Heart right ventricle (tissue), 16 donors: ENCODE results near the gene FYN. TPM values are rescaled to one million over a fixed set of nuclear protein-coding genes. Genes with fewer than 3 reads are reported as not detected.

Source experiments
- ATAC-seq, 8 donors: fragments of 200-7000 bp; cut with Tn5 transposase; one replicate each; pipeline ENCODE4 v1.9.1; 2020; ENCODE audit warnings: mild to moderate bottlenecking in 8 of 8, moderate library complexity in 8 of 8, moderate number of reproducible peaks in 1 of 8
- DNase-seq, 2 donors: peaks; one replicate each; pipeline ENCODE4 v3.0.0-alpha.2; 2020
- H3K27ac ChIP-seq, 10 donors: fragments of 200-600 bp; sonication (generic) in 2 of 10; one replicate each; pipeline versions ENCODE4 v1.5.0 to v1.8.0; 2020 to 2022; ENCODE audit warnings: mild to moderate bottlenecking in 3 of 10
- H3K27me3 ChIP-seq, 7 donors: fragments of 200-600 bp; one replicate each; pipeline ENCODE4 v1.8.0; 2021 to 2022; ENCODE audit warnings: mild to moderate bottlenecking in 2 of 7
- H3K36me3 ChIP-seq, 9 donors: fragments of 200-600 bp; sonication (generic) in 1 of 9; one replicate each; pipeline versions ENCODE4 v1.5.0 to v1.8.0; 2020 to 2022; ENCODE audit warnings: mild to moderate bottlenecking in 2 of 9
- H3K4me1 ChIP-seq, 9 donors: fragments of 200-600 bp; sonication (generic) in 1 of 9; one replicate each; pipeline versions ENCODE4 v1.5.0 to v1.8.0; 2020 to 2022; ENCODE audit warnings: mild to moderate bottlenecking in 4 of 9
- H3K4me3 ChIP-seq, 10 donors: fragments of 200-600 bp; sonication (generic) in 2 of 10; one replicate each; pipeline versions ENCODE4 v1.5.0 to v1.8.0; 2020 to 2022; ENCODE audit warnings: mild to moderate bottlenecking in 7 of 10, moderate library complexity in 2 of 10
- H3K9me3 ChIP-seq, 11 donors: fragments of 200-600 bp in 10 of 11; sonication (generic) in 2 of 11; one replicate each; pipeline versions ENCODE4 v1.5.0 to v1.8.0; 2013 to 2022; ENCODE audit warnings: mild to moderate bottlenecking in 2 of 11, control low read depth in 1 of 11, moderate library complexity in 1 of 11
- CTCF ChIP-seq, 9 donors: fragments of 200-600 bp; sonication (generic) in 2 of 9; IDR thresholded peaks; one replicate each; pipeline versions ENCODE4 v1.5.0 to v1.8.0; 2021 to 2022; ENCODE audit warnings: antibody characterized with exemption in 9 of 9, mild to moderate bottlenecking in 5 of 9, moderate library complexity in 1 of 9
- WGBS, 2 donors: extraction: QIAGEN DNeasy Blood & Tissue Kit; methylation state at CpG; one replicate each; pipeline ENCODE4 v1.1.7; 2013; ENCODE audit warnings: inconsistent platforms in 1 of 2; 5-methylcytosine and 5-hydroxymethylcytosine counted together
- intact Hi-C, 10 donors: fragments of 100-400 bp; cut with DNase I; formaldehyde crosslinking; loops; one replicate each; pipeline versions ENCODE4 v1.11.1 to v1.14.2; 2022
- polyA plus RNA-seq, 2 donors: library from polyadenylated mRNA; stranded (reverse); fragments of 200-250 nt; gene quantifications; one replicate each; pipeline ENCODE4 v1.2.3, GENCODE V29; 2013
- total RNA-seq, 10 donors: library from RNA; stranded (reverse); fragmentation: NEBNext Ultra II Directional in 3 of 10; extraction: Animal tissue kit (Norgen Biotek cat#: 25700) in 3 of 10; gene quantifications; one replicate each; pipeline versions ENCODE4 v1.2.1 to v1.2.4, GENCODE V29; 2021 to 2023
- donor health status: Arrhythmogenic right ventricular cardiomyopathy.
- donor health status: ischemic (EF 13 %, LVEDD 7.1; RV severe dilation, severe dysfunction).
- donor health status: healthy with polysubstance abuse.
- donor health status: DM: no; HTN: yes; CAD: no.
- donor health status: DM: no; HTN: no; CAD: no.
- donor health status: ischemic (EF 25% LVEDD 6.9; RV normal size, moderate dysfunction).
- donor health status: ischemic (EF 25% LVEDD 5.7; RV mildly dilated, moderate dysfunction).
- donor health status: healthy.
- donor health status: DM: yes; HTN: yes; CAD: no.
- donor health status: Ischemic cardiomyopathy.
- donor health status: ischemic (EF 35%, LVEDD 5.7; RV mildly dilated, moderate dysfunction).
- donor health status: nonischemic (EF 11% LVEDD 7.7; RV severe dilation, severe dysfunction).
- donor health status: DM: yes; HTN: yes; CAD: no.
- donor health status: PGD.
- donor health status: ischemic (EF 29% LVEDD 5.4; RV normal size, mild dysfunction).
- donor health status: nonischemic (EF 23%, LVEDD 6.1; RV moderate dilation, normal function).

FYN gene
- total and polyA plus RNA-seq, 12 donors: 19.1 to 58.1 (median 42.2) TPM

GRCh38 chr6:111845441-111845871 is 27.8 kb downstream of the FYN start:
- intact Hi-C loops: no loop called here
- peaks cover 25 to 100% (median 99%) of the 10 kb centered on the region in 9 donors for H3K4me1 ChIP-seq
- no peaks in the 10 kb centered on the region for H3K27me3 ChIP-seq
- no peak for ATAC-seq
- no peaks in the 10 kb centered on the region for H3K9me3 ChIP-seq
- no peak for DNase-seq
- H3K4me3 ChIP-seq: no peak overlapping the region
- 74 to 80% methylated on average over 8 of the region's 8 CpGs for WGBS, 2 donors
- H3K36me3 ChIP-seq: peaks cover 0 to 7% (median 0%) of the 10 kb centered on the region in 9 donors
- peak overlapping the region in 6 of 10 donors; percentile 9 to 74 (median 36) for H3K27ac ChIP-seq
- no peak for TF ChIP-seq CTCF (IDR thresholded peaks at IDR 0.05)

- peak in 2 of 8 donors; percentile 18 to 25 for ATAC-seq
- no peaks in the 10 kb centered on the region for H3K9me3 ChIP-seq
- no peak overlapping the region for H3K4me3 ChIP-seq
- DNase-seq: no peak
- peaks cover 0 to 7% (median 0%) of the 10 kb centered on the region in 9 donors for H3K36me3 ChIP-seq
- no peaks in the 10 kb centered on the region for H3K27me3 ChIP-seq
- TF ChIP-seq CTCF (IDR thresholded peaks at IDR 0.05): peak in 2 of 9 donors; percentile 19 to 31
- WGBS, 2 donors: 28 to 54% methylated on average over 2 of the region's 2 CpGs
- H3K4me1 ChIP-seq: peaks cover 25 to 100% (median 94%) of the 10 kb centered on the region in 9 donors
- peak overlapping the region in 7 of 10 donors; percentile 9 to 74 (median 41) for H3K27ac ChIP-seq
- intact Hi-C loops: no loop called here
Observed at GRCh38 chr6:111844921-111845320, 28.3 kb downstream of the FYN start.

- 48 to 49% methylated on average over 4 of the region's 4 CpGs for WGBS, 2 donors
- peaks cover 25 to 100% (median 88%) of the 10 kb centered on the region in 9 donors for H3K4me1 ChIP-seq
Observed at GRCh38 chr6:111844376-111844775, 28.9 kb downstream of the FYN start.

More at GRCh38 chr6:111844376-111844775, 28.9 kb downstream of the FYN start:
- Histone ChIP-seq H3K27me3 (no peaks in the 10 kb centered on the region), H3K27ac (peak overlapping the region in 8 of 10 donors; percentile 5 to 74 (median 44)), H3K4me3 (no peak overlapping the region), H3K36me3 (peaks cover 0 to 7% (median 0%) of the 10 kb centered on the region in 9 donors), H3K9me3 (no peaks in the 10 kb centered on the region)
- DNase-seq: no peak
- intact Hi-C loops: no loop called here
- no peak for ATAC-seq
- no peak for TF ChIP-seq CTCF (IDR thresholded peaks at IDR 0.05)
